NT2/D1 (cell line): Measurements from ENCODE around the gene BICRAL.
A peak's percentile ranks its signal among the peaks of the same experiment; 100 is the strongest.

Experiments used
- DNase-seq: peaks from one replicate; pipeline ENCODE4 v3.0.0-alpha.2; 2011; ENCODE audit warnings: low read depth, low spot score
- H3K27me3 ChIP-seq: 2 replicates; pipeline ENCODE4 v1.6.0; 2011; ENCODE audit warnings: mild to moderate bottlenecking; ENCODE audit not compliant: insufficient read length, insufficient read depth
- H3K36me3 ChIP-seq: 2 replicates; pipeline ENCODE4 v1.6.1; 2011; ENCODE audit warnings: mild to moderate bottlenecking, low read length, mixed read lengths; ENCODE audit not compliant: insufficient read depth, insufficient read length
- H3K4me1 ChIP-seq: 2 replicates; pipeline ENCODE4 v1.5.1; 2011; ENCODE audit not compliant: insufficient read depth, insufficient read length
- H3K4me3 ChIP-seq: 2 replicates; pipeline ENCODE4 v1.5.1; 2011; ENCODE audit warnings: low read depth; ENCODE audit not compliant: insufficient read length
- H3K9ac ChIP-seq: 2 replicates; pipeline ENCODE4 v1.6.0; 2011; ENCODE audit warnings: low read depth; ENCODE audit not compliant: insufficient read length
- H3K9me3 ChIP-seq: 2 replicates; pipeline ENCODE4 v1.5.1; 2011; ENCODE audit warnings: mild to moderate bottlenecking, low read length; ENCODE audit not compliant: insufficient read depth
- SUZ12 ChIP-seq: IDR thresholded peaks from 2 replicates; pipeline ENCODE4 v1.6.1; 2011; ENCODE audit not compliant: insufficient read length, insufficient read depth; ENCODE audit errors: extremely low read depth
- YY1 ChIP-seq: IDR thresholded peaks from 2 replicates; pipeline ENCODE4 v1.6.1; 2011; ENCODE audit not compliant: insufficient read length, insufficient read depth
- ZNF274 ChIP-seq: IDR thresholded peaks from 2 replicates; pipeline ENCODE4 v1.6.1; 2011; ENCODE audit warnings: mild to moderate bottlenecking, low read depth, low read length

BICRAL gene

DNA sequence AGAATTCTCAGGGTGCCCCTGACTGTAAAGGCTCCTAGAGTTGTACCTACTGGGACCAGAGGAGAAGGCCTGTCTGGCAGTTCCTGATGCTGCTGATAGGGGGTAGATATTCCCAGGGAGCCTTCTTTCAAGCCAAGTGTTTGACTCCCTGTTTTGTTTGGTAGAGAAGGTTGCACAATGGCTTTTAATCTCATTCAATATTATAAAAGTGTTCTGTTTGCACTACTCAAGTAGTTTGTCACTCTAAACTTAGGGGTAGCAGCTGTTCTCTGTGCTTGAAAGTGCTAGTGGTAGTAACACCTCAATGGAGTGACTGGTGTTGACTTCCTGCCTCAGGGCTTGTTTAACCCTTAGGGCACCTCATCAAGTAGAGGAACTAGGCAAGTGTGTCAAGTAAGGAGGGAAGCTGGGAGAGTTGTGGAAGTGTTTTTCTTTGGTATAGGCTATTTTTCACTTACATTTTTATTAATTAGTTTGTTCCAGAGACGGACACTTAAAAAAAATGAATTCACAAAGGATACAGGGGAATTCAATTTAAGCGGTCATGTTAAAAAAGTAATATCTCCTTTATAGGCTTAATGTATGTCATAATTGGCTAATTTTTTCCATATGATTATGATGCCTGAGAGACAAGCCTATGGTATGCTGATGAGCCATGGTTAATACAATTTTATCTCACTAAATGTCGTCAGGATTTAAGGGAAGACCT is 38.1 kb downstream of the BICRAL start:
- DNase-seq: no peak
- H3K4me3 ChIP-seq: no peak overlapping the region
- TF ChIP-seq SUZ12 (no peak), YY1 (no peak), ZNF274 (no peak)

GRCh38 chr6:42820512-42821340 is 38.9 kb downstream of the BICRAL start:
- TF ChIP-seq YY1: no peak
- TF ChIP-seq ZNF274: no peak
- TF ChIP-seq SUZ12: no peak
- Histone ChIP-seq H3K9ac (no peak overlapping the region), H3K27me3 (no peaks in the 10 kb centered on the region), H3K36me3 (no peaks in the 10 kb centered on the region), H3K9me3 (no peaks in the 10 kb centered on the region), H3K4me1 (peaks cover 4% of the 10 kb centered on the region), H3K4me3 (no peak overlapping the region)
- DNase-seq: peak; percentile 8

More for the DNA sequence above, 38.1 kb downstream of the BICRAL start:
- H3K9me3 ChIP-seq: no peaks in the 10 kb centered on the region
- no peak overlapping the region for H3K9ac ChIP-seq
- peaks cover 4% of the 10 kb centered on the region for H3K4me1 ChIP-seq
- H3K36me3 ChIP-seq: no peaks in the 10 kb centered on the region
- H3K27me3 ChIP-seq: no peaks in the 10 kb centered on the region

DNA sequence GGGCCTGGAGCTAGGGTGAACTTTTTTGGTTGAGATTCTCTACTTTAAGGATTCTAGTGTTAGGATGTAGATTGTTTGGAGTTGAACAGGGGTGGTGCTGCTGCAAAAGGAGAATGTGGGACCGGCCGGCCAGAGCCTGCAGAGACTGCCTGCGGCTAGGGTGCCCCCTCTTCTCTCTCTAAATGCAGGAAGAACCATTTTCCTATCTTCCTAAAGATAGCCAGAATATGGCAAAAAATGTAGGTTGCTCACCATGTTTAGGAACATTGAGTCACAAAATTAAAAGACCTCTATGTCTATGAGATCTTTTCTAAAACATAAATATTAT is 39.5 kb downstream of the BICRAL start:
- Histone ChIP-seq H3K4me3 (no peak overlapping the region), H3K4me1 (peaks cover 4% of the 10 kb centered on the region), H3K27me3 (no peaks in the 10 kb centered on the region), H3K9me3 (no peaks in the 10 kb centered on the region), H3K36me3 (no peaks in the 10 kb centered on the region), H3K9ac (no peak overlapping the region)
- DNase-seq: no peak
- no peak for TF ChIP-seq ZNF274
- no peak for TF ChIP-seq SUZ12
- no peak for TF ChIP-seq YY1

DNA sequence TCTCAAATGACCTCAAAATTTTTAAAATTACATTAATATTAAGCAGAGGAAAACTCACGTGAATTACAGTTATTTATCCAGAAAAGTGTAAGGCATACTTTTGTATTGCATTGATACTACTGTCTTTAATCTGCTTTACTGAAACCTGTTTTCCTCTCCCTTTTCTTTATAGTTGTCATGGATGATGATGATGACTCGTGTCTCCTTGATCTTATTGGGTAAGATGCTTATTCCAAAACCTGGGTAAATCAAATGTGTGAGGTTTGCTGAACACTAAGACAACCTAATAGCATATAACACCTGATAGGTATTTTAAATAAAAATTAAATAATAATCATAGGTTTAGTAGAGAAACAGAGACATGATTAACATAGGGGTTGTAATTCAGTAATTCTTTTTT is 40.0 kb downstream of the BICRAL start:
- TF ChIP-seq SUZ12: no peak
- TF ChIP-seq ZNF274: no peak
- Histone ChIP-seq H3K9ac (no peak overlapping the region), H3K4me1 (peaks cover 4% of the 10 kb centered on the region), H3K36me3 (no peaks in the 10 kb centered on the region), H3K9me3 (no peaks in the 10 kb centered on the region), H3K27me3 (no peaks in the 10 kb centered on the region), H3K4me3 (no peak overlapping the region)
- DNase-seq: no peak

- peaks cover 18% of the 10 kb centered on the region for H3K36me3 ChIP-seq
- DNase-seq: no peak
- no peaks in the 10 kb centered on the region for H3K9me3 ChIP-seq
- no peak overlapping the region for H3K4me3 ChIP-seq
- no peaks in the 10 kb centered on the region for H3K27me3 ChIP-seq
- no peaks in the 10 kb centered on the region for H3K4me1 ChIP-seq
- TF ChIP-seq SUZ12: no peak
- TF ChIP-seq YY1: no peak
- TF ChIP-seq ZNF274: no peak
- no peak overlapping the region for H3K9ac ChIP-seq
Measured at GRCh38 chr6:42829561-42830092, 47.8 kb downstream of the BICRAL start.

GRCh38 chr6:42831237-42831636 is 49.4 kb downstream of the BICRAL start:
- no peak for TF ChIP-seq YY1
- no peak for TF ChIP-seq SUZ12
- TF ChIP-seq ZNF274: no peak
- peaks cover 18% of the 10 kb centered on the region for H3K36me3 ChIP-seq
- no peak overlapping the region for H3K9ac ChIP-seq

GRCh38 chr6:42834056-42834455 is 52.2 kb downstream of the BICRAL start:
- Histone ChIP-seq H3K27me3 (no peaks in the 10 kb centered on the region), H3K4me3 (no peak overlapping the region), H3K9me3 (no peaks in the 10 kb centered on the region), H3K36me3 (peaks cover 8% of the 10 kb centered on the region), H3K9ac (no peak overlapping the region), H3K4me1 (no peaks in the 10 kb centered on the region)
- TF ChIP-seq YY1 (no peak), SUZ12 (no peak), ZNF274 (no peak)
- no peak for DNase-seq

More at GRCh38 chr6:42831237-42831636, 49.4 kb downstream of the BICRAL start:
- Histone ChIP-seq H3K4me1 (no peaks in the 10 kb centered on the region), H3K27me3 (no peaks in the 10 kb centered on the region), H3K9me3 (no peaks in the 10 kb centered on the region), H3K4me3 (no peak overlapping the region)
- no peak for DNase-seq
